HepG2 (cell line): ENCODE data around the gene RFX2. TPM values are rescaled to one million over a fixed set of nuclear protein-coding genes. Genes with fewer than 3 reads are reported as not detected.

Experiments used
- ATAC-seq: fragments of 200-7000 bp; cut with Tn5 transposase; 3 replicates; pipeline ENCODE4 v1.9.1; 2020; ENCODE audit warnings: mild to moderate bottlenecking, moderate library complexity
- BruUV-seq: library from RNA; stranded (reverse); fragments of 400-500 nt; replicated peaks from 2 replicates; lab custom pipeline; 2021; lab: Mats Ljungman, UMichigan
- CTCF ChIA-PET: fragments of 300-600 bp; formaldehyde crosslinking; extraction: SDS; loops from one replicate; lab custom pipeline; 2021; ENCODE audit warnings: low total read pairs, inconsistent platforms, low intra/inter-chr PET ratio; lab: Yijun Ruan, JAX
- POLR2A ChIA-PET: fragments of 350-600 bp; sonication (Branson Sonifier 250); formaldehyde crosslinking; loops from one replicate; lab custom pipeline; 2020; ENCODE audit warnings: antibody characterized with exemption, inconsistent platforms; lab: Yijun Ruan, JAX
- DNase-seq: peaks from one replicate; pipeline ENCODE4 v3.0.0-alpha.2; 2015; ENCODE audit warnings: low spot score
- FAIRE-seq: peaks from 3 replicates; lab custom pipeline; 2011; peaks lifted over from hg19 to GRCh38; lab: Jason Lieb, UNC
- H2AFZ ChIP-seq: one replicate; pipeline ENCODE4 v1.6.1; 2011; ENCODE audit warnings: low read length, inconsistent platforms
- H3K27ac ChIP-seq: fragments of 300-600 bp; 3 replicates; pipeline ENCODE4 v1.8.0; 2011; ENCODE audit warnings: mixed run types, mild to moderate bottlenecking, mixed read lengths, low read length, inconsistent platforms; ENCODE audit not compliant: insufficient read depth; ENCODE audit errors: extremely low read length
- H3K27me3 ChIP-seq, 2 experiments: fragments of 200-600 bp in 1 of 2; 2 replicates in 1 of 2; 3 replicates in 1 of 2; pipeline versions ENCODE4 v1.6.0 to v1.8.0; 2011; ENCODE audit warnings: low read length in 2 of 2, mild to moderate bottlenecking in 2 of 2, moderate library complexity in 2 of 2, inconsistent platforms in 1 of 2; ENCODE audit not compliant: insufficient read depth in 2 of 2, control insufficient read depth in 1 of 2
- H3K36me3 ChIP-seq, 2 experiments: fragments of 200-600 bp in 1 of 2; replicated peaks in 1 of 2; 2 replicates in 1 of 2; 3 replicates in 1 of 2; pipeline versions ENCODE4 v1.5.1 to v1.8.0; 2011; ENCODE audit warnings: low read length in 2 of 2, inconsistent platforms in 1 of 2; ENCODE audit not compliant: insufficient read depth in 2 of 2, control insufficient read depth in 1 of 2
- H3K4me1 ChIP-seq: 2 replicates; pipeline ENCODE4 v1.5.1; 2012; ENCODE audit warnings: low read length, inconsistent platforms; ENCODE audit not compliant: insufficient read depth
- H3K4me2 ChIP-seq: 2 replicates; pipeline ENCODE4 v1.6.0; 2011; ENCODE audit warnings: low read depth, low read length, inconsistent platforms
- H3K4me3 ChIP-seq, 3 experiments: fragments of 200-600 bp in 1 of 3; sonication (generic), shearing (Covaris generic) in 1 of 3; replicated peaks in 1 of 3; 2 replicates each; pipeline ENCODE4 v1.5.1; 2011 to 2016; ENCODE audit warnings: low read length in 3 of 3, inconsistent platforms in 2 of 3, low read depth in 2 of 3, mild to moderate bottlenecking in 2 of 3, control low read depth in 1 of 3, mixed read lengths in 1 of 3; ENCODE audit not compliant: insufficient read depth in 1 of 3
- H3K79me2 ChIP-seq: one replicate; pipeline ENCODE4 v1.6.1; 2011; ENCODE audit warnings: low read length, inconsistent platforms; ENCODE audit not compliant: insufficient read depth
- H3K9ac ChIP-seq: 2 replicates; pipeline ENCODE4 v1.6.0; 2011; ENCODE audit warnings: mild to moderate bottlenecking, low read depth, low read length, inconsistent platforms; ENCODE audit not compliant: insufficient read depth
- H3K9me3 ChIP-seq: 2 replicates; pipeline ENCODE4 v1.5.1; 2012; ENCODE audit warnings: mild to moderate bottlenecking, low read length
- H4K20me1 ChIP-seq: 2 replicates; pipeline ENCODE4 v1.6.0; 2011; ENCODE audit warnings: inconsistent platforms, mild to moderate bottlenecking, low read length, moderate library complexity; ENCODE audit not compliant: insufficient read depth
- KLF6 ChIP-seq: IDR thresholded peaks from 2 replicates; pipeline ENCODE4 v1.8.0; 2016; ENCODE audit warnings: missing biosample characterization, missing genetic modification reagents
- RFX1 ChIP-seq: fragments of 450-650 bp; IDR thresholded peaks from 2 replicates; pipeline ENCODE4 v1.6.1; 2017
- RXRA ChIP-seq: sonication (generic); formaldehyde crosslinking; IDR thresholded peaks from 2 replicates; pipeline ENCODE4 v1.5.1; 2020; ENCODE audit warnings: missing genetic modification reagents
- SKI ChIP-seq: fragments of 450-650 bp; IDR thresholded peaks from one replicate; pipeline ENCODE4 v1.6.1; 2018; ENCODE audit warnings: mild to moderate bottlenecking; ENCODE audit not compliant: partially characterized antibody
- ZBTB1 ChIP-seq: sonication (generic); formaldehyde crosslinking; IDR thresholded peaks from 2 replicates; pipeline ENCODE4 v1.4.0; 2020; ENCODE audit warnings: missing genetic modification reagents, borderline replicate concordance
- ZBTB46 ChIP-seq: sonication (generic); formaldehyde crosslinking; IDR thresholded peaks from 2 replicates; pipeline ENCODE4 v1.4.0; 2020; ENCODE audit warnings: mild to moderate bottlenecking, missing genetic modification reagents, borderline replicate concordance
- ZFP1 ChIP-seq: IDR thresholded peaks from 2 replicates; pipeline ENCODE4 v1.6.1; 2016
- ZFP91 ChIP-seq: sonication (generic); formaldehyde crosslinking; IDR thresholded peaks from 2 replicates; pipeline ENCODE4 v1.9.0; 2022; ENCODE audit warnings: missing genetic modification reagents, mild to moderate bottlenecking, borderline replicate concordance
- ZNF10 ChIP-seq: sonication (generic); formaldehyde crosslinking; IDR thresholded peaks from 2 replicates; pipeline ENCODE4 v1.4.0; 2020; ENCODE audit warnings: mild to moderate bottlenecking, low read depth, missing genetic modification reagents, borderline replicate concordance
- ZNF335 ChIP-seq: sonication (generic); formaldehyde crosslinking; IDR thresholded peaks from 2 replicates; pipeline ENCODE4 v1.4.0; 2020; ENCODE audit warnings: missing genetic modification reagents
- ZNF530 ChIP-seq: sonication (generic); formaldehyde crosslinking; IDR thresholded peaks from 2 replicates; pipeline ENCODE4 v1.5.0; 2020; ENCODE audit warnings: low read depth, mild to moderate bottlenecking, missing genetic modification reagents
- WGBS: methylation state at CpG from one replicate; pipeline ENCODE4 v1.1.6; 2017; ENCODE audit warnings: low lambda C conversion rate; 5-methylcytosine and 5-hydroxymethylcytosine counted together
- in situ Hi-C: cut with HindIII; loops from 2 replicates; pipeline ENCODE4 v1.10.0; 2017; ENCODE audit warnings: low pct_unique_long_range_greater_than_20kb; ENCODE audit not compliant: extremely low pct_ligation_motif_present
- intact Hi-C: fragments of 100-400 bp; cut with micrococcal nuclease; formaldehyde crosslinking; loops from one replicate; pipeline ENCODE4 v1.10.0; 2022; ENCODE audit not compliant: unreplicated experiment
- polyA plus RNA-seq, 8 experiments: library from polyadenylated mRNA; depleted of rRNA in 3 of 8; stranded (reverse) in 7 of 8; unstranded in 1 of 8; fragments of >200 nt; fragmentation: Illumina TruSeq in 4 of 8; extraction: Trizol in 4 of 8; gene quantifications; 2 replicates each; pipeline versions ENCODE4 v1.2.1 to v1.2.3, GENCODE V29; 2011 to 2016; ENCODE audit warnings: low read depth in 4 of 8, missing spikeins in 1 of 8, mixed read lengths in 1 of 8; ENCODE audit not compliant: insufficient read depth in 1 of 8
- total RNA-seq, 5 experiments: library from RNA; depleted of rRNA; stranded (reverse); fragments of >200 nt; fragmentation: Illumina TruSeq; extraction: Trizol; gene quantifications; 2 replicates each; pipeline ENCODE4 v1.2.3, GENCODE V29; 2016; ENCODE audit warnings: low read depth in 1 of 5

RFX2 gene
- total and polyA plus RNA-seq, 2 of the 13 experiments (the other 11 are each of a cell fraction or from before 2014, with no cell fraction given): 2.8 to 3.3 TPM

DNA sequence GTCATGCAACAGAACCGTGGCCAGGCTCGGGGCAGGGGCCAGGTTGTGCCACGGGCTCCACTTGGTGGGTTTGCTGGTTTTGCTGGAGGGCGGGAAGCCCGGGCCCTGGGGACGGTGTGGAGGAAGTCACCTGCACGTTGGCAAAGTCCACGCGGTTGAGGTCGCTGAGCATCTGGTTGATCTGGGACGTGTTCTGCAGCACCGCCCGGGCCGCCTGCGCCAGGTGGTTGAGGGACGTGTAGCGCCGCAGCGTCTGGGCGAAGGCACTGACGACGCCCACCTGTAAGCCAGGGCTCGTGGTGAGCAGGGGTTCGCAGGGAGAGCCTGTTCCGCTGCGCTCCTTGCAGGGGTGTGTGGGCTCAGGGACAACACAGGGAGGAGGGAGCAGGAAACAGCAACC is 107.7 kb downstream of the RFX2 start:
- no TSS peak for BruUV-seq
- intact Hi-C loops: no loop called here
- Histone ChIP-seq H3K4me2 (no peak overlapping the region), H3K79me2 (no peaks in the 10 kb centered on the region), H4K20me1 (no peaks in the 10 kb centered on the region), H3K36me3 (no peaks in the 10 kb centered on the region), H3K9ac (no peak overlapping the region), H3K4me3 (no peak overlapping the region), H2AFZ (no peak overlapping the region), H3K27ac (no peak overlapping the region), H3K9me3 (no peaks in the 10 kb centered on the region), H3K27me3 (no peaks in the 10 kb centered on the region; a peak in 2 of 5 replicates), H3K4me1 (no peaks in the 10 kb centered on the region)
- ChIA-PET CTCF (no interaction called here), POLR2A (no interaction called here)
- no peak for TF ChIP-seq KLF6
- no peak for TF ChIP-seq RXRA
- TF ChIP-seq SKI: no peak
- no peak for TF ChIP-seq ZNF530
- TF ChIP-seq ZNF335 (CRISPR knock-in tag): no peak
- no peak for TF ChIP-seq ZNF10 (CRISPR knock-in tag)
- no peak for TF ChIP-seq RFX1
- no peak for ATAC-seq
- FAIRE-seq: no peak
- no peak for DNase-seq
- no CpG with 5 or more reads among the region's 26 CpGs for WGBS
- in situ Hi-C loops: no loop called here

GRCh38 chr19:6000228-6000847 is 110.0 kb downstream of the RFX2 start:
- DNase-seq (no peak), FAIRE-seq (no peak), ATAC-seq (no peak)
- Histone ChIP-seq H3K4me2 (no peak overlapping the region), H3K4me3 (no peak overlapping the region), H3K9me3 (no peaks in the 10 kb centered on the region), H3K36me3 (no peaks in the 10 kb centered on the region), H3K79me2 (no peaks in the 10 kb centered on the region), H2AFZ (no peak overlapping the region), H3K27me3 (no peaks in the 10 kb centered on the region; a peak in 1 of 5 replicates), H3K4me1 (no peaks in the 10 kb centered on the region), H4K20me1 (no peaks in the 10 kb centered on the region), H3K27ac (no peak overlapping the region), H3K9ac (no peak overlapping the region)
- 74% methylated on average over 7 of the region's 7 CpGs for WGBS
- intact Hi-C loops (no loop called here), in situ Hi-C loops (no loop called here)
- no TSS peak for BruUV-seq
- CTCF ChIA-PET: no interaction called here
- POLR2A ChIA-PET: no interaction called here
- TF ChIP-seq ZFP91 (CRISPR knock-in tag): no peak
- no peak for TF ChIP-seq ZBTB46 (CRISPR knock-in tag)
- no peak for TF ChIP-seq ZBTB1 (CRISPR knock-in tag)
- no peak for TF ChIP-seq ZFP1 (CRISPR knock-in tag)
